HG02642 (cell line): Measurements from ENCODE around the gene UST.
"Not testable (repeated sequence)": the region's sequence is repeated elsewhere in the genome, so short reads cannot be mapped to it uniquely, and the experiment has no call there.

ENCODE experiments used
- ATAC-seq: cut with Tn5 transposase; IDR thresholded peaks from one replicate; pipeline ENCODE4 v1.9.1; 2021; ENCODE audit warnings: mild to moderate bottlenecking; ENCODE audit not compliant: unreplicated experiment, poor library complexity

Gene UST

GRCh38 chr6:148829415-148830101 lies 82.7 kb downstream of the UST start:
- ATAC-seq = no peak

GRCh38 chr6:148830614-148831013 lies 83.8 kb downstream of the UST start:
- ATAC-seq = no peak

DNA sequence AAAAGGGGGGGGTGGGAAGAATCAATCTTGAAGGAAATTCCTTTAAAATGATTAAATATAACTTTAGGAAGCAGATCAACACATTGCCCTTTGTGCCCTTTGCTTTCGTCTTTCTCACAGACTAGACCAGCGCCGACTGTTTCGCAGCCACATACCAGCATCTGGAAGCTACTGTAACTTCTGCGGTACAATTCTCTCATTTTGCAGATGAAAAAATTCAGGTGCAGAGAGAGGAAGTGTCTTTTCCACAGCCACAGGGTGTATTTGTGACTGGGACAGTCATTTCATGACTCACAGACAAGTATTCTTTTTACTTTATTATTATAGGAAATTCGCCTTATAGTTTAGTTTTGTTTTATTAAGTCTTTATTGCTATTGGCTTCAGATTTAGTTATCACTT lies 84.2 kb downstream of the UST start:
- ATAC-seq = no peak

DNA sequence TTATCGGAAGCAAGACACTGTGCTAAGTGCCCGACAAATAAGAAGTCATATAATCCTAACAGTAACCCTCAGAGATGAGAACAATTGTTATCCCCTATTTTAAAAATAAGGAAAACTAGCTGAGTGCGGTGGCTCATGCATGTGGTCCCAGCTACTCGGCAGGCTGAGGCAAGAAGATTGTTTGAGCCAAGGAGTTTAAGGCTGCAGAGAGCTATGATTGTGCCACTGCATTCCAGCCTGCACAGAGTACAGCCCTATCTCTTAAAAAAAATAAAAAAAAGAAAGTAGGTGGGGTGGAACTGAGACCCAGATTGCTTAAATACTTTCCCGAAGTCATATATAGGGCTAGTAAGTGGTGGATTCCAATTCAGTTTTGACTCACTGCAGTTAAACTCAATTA lies 84.7 kb downstream of the UST start:
- ATAC-seq = no peak

DNA sequence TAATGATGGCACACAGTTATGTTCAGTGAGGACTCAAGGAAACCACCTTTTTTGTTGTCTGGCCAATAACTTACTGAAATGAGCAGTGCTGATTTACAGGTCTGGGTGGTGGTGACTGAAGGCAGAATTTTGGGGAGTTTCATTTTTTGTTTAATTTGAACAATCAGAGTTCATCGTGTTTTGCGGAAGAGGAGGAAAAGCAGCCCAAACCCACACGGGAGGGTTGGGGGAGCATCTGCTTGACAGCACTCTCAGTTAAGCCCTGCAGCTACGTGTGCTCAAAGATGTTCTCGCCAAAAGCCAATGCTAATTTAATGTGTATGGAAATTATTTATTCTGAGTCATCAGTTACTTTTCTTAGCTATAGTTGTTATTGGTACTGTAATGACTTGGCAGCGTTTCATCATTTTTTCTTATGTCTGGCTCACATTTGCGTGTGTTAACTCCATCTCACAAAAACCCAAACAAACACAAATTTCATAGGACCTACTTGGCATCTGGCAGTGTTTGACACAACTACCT lies 89.2 kb downstream of the UST start:
- no peak for ATAC-seq

- ATAC-seq = no peak
These were observed 89.9 kb downstream of the UST start for GRCh38 chr6:148836751-148837150.

GRCh38 chr6:148837941-148838340 lies 91.1 kb downstream of the UST start:
- ATAC-seq = no peak

DNA sequence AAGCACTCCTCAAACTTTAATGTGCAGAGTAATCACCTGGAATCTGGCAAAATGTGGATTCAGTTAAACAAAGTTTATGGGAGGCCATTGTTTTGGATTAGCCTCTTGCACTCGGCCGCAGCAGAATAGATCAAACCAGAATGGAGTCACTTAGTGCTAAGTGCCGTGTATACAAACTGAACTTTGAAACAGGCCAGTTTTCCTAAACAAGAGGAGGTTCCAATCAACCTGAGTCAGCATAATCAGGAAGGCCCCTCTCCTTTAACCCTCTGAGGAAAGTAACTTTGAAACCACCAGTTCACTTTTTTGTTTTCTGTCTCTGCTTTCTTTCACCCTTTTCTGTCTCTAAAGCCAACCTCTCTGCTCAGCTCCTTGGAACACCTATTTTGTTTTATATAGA lies 92.2 kb downstream of the UST start:
- ATAC-seq = no peak

- no peak for ATAC-seq
These were observed 93.4 kb downstream of the UST start for GRCh38 chr6:148840256-148840655.

DNA sequence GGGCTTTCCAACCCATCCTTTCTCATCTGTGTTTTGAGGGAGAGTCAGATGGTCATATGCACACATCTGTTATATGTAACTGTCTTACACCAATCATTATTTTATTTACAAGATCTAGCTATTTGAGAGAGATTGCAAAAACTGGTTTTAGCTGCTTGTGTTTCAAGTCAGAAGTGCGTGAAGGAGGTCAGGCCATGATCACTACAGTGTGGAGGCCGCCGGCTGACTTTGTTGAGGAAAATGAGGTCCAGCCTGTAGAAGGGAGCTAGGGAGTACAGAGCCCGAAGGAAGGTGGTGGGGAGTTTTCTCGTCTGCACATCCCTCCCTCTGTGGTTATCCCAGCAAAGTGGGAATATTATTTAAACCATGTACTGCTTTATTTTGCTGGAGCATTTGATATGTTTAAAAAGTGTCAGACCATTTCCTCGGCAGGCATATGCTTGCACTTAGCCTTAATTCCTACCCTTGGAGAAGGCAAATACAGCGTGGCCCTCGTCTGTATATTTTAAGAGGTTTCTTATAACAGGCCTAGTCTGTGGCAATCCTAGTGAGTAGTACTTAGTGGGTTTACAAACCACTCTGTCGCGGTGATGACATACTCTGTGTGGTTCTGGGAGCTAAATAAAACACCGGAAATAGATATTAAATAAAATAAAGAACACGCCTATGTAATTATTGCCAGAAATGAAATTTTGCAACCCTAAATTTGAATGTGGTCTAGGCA lies 95.6 kb downstream of the UST start:
- ATAC-seq = no peak

DNA sequence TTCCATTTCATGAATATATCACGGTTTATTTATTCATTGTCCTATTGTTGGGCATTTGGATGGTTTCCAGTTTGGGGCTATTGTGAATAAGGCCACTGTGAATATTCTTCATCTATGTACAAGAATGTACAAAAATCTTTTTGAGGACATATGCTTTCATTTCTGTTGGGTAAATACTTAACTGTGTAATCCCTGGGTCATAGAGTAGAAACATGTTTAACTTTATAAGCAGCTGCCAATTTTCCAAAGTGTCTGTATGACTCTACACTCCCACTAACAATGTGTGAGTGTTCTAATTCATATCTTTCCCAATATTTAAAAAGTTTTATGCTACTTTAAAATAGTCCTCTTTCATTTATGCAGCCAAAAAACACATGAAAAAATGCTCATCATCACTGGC lies 98.6 kb downstream of the UST start:
- ATAC-seq = no peak

DNA sequence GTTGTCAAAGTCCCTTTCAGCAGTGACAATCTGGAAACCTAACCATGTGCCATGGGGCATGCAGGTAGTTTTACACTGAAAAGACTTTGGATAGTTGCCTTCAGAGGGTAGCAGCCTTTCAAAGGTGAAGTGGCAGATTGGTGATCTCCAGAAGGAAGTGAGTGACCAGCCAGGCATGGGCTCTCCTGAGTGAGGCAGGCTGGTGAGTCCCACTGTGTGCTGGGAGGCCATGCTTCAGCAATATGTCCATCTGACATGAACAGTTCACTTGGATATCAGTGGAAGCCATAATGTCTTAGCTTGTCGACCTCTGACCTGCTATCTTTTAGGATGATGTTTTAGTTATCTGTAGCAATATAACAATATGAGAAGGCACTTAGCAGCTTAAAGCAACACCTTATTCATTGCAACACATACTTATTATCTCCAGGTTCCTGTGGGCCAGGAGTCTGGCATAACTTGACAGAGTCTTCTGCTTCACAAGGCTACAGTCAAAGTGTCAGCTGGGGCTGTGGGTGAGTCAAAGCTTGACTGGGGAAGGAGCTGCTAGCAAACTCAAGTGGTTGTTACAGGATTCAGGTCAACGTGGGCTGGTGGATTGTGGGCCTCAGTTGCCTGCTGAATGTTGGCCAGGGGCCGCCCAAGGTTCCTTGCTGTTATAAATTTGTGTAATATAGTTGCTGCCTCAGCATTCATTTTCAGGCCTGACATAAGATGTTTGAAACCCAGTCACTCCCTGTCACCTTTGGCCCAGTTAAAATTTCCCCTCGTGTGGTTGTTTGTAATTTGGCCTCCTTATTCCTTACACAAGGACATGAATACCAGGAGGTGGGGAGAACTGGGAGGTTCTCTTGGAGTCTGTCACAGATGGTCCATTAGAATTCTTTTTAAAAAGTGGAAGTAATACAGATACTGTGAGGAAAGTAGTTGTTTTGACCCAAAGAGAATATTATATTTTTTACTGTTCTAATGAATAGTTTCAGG lies 100.2 kb downstream of the UST start:
- no peak for ATAC-seq

DNA sequence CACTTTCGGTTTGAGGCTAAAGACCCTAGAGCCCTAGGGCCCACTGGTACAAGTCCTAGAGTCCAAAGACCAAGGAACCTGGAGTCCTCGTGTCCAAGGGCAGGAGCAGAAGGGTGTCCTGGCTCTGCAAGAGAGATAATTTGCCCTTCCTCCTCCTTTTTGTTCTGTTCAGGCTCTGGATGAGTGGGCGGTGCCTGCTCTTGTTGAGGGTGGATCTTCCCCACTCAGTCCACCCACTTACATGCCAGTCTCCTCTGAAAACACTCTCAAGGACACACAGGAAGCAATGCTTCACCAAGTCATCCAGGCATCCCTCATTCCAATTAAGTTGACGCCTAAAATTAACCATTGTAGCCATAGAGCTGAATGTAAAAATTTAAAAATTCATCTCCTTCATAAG lies 102.1 kb downstream of the UST start:
- ATAC-seq = no peak

DNA sequence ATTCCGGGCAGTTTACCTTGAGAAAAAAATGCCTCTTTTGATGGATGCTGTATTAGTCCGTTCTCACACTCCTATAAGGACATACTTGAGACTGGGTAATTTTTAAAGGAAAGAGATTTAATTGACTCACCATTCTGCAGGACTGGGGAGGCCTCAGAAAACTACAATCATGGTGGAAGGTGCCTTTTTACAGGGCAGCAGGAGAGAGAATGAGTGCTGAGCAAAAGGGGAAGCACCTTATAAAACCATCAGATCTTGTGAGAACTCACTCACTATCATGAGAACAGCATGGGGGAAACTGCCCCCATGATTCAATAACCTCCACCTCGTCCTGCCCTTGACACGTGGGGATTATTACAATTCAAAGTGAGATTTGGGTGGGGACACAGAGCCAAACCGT lies 102.6 kb downstream of the UST start:
- ATAC-seq = not testable (repeated sequence)

GRCh38 chr6:148850964-148851363 lies 104.1 kb downstream of the UST start:
- ATAC-seq = no peak

GRCh38 chr6:148851683-148852556 lies 105.1 kb downstream of the UST start:
- ATAC-seq = no peak

- ATAC-seq = no peak
These were observed 105.9 kb downstream of the UST start for GRCh38 chr6:148852688-148853087.

DNA sequence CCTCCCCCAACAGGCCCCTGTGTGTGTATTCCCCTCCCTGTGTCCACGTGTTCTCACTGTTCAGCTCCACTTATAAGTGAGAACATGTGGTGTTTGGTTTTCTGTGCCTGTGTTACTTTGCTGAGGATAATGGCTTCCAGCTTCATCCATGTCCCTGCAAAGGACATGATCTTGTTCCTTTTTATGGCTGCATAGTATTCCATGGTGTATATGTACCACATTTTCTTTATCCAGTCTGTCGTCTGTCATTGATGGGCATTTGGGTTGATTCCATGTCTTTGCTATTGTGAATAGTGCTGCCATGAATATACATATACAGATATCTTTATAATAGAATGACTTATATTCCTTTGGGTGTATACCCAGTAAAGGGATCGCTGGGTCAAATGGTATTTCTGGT lies 106.3 kb downstream of the UST start:
- ATAC-seq = not testable (repeated sequence)

GRCh38 chr6:148854096-148854495 lies 107.3 kb downstream of the UST start:
- ATAC-seq = no peak

GRCh38 chr6:148854992-148855391 lies 108.2 kb downstream of the UST start:
- no peak for ATAC-seq
